GM19043 (cell line): Measurements from ENCODE around the gene GNB1.

Experiments used
- ATAC-seq: cut with Tn5 transposase; IDR thresholded peaks from one replicate; pipeline ENCODE4 v1.9.1; 2021; ENCODE audit warnings: low read depth; ENCODE audit not compliant: unreplicated experiment

Gene GNB1

GRCh38 chr1:1768249-1768992 is 122.5 kb downstream of the GNB1 start:
- no peak for ATAC-seq

- ATAC-seq, result no peak
Measured at GRCh38 chr1:1764876-1765470, 125.9 kb downstream of the GNB1 start.

- no peak for ATAC-seq
Measured at GRCh38 chr1:1763657-1764621, 126.9 kb downstream of the GNB1 start.

GRCh38 chr1:1761504-1762376 is 129.1 kb downstream of the GNB1 start:
- ATAC-seq, result no peak

GRCh38 chr1:1760715-1761114 is 130.2 kb downstream of the GNB1 start:
- no peak for ATAC-seq

GRCh38 chr1:1760345-1760650 is 130.6 kb downstream of the GNB1 start:
- no peak for ATAC-seq

GRCh38 chr1:1759456-1760344 is 131.2 kb downstream of the GNB1 start:
- ATAC-seq, result no peak

GRCh38 chr1:1758692-1759455 is 132.0 kb downstream of the GNB1 start:
- no peak for ATAC-seq

GRCh38 chr1:1758059-1758621 is 132.7 kb downstream of the GNB1 start:
- no peak for ATAC-seq

GRCh38 chr1:1757422-1758058 is 133.3 kb downstream of the GNB1 start:
- ATAC-seq, result no peak

- no peak for ATAC-seq
Measured at GRCh38 chr1:1756661-1757421, 134.0 kb downstream of the GNB1 start.

- ATAC-seq, result no peak
Measured at GRCh38 chr1:1755852-1756251, 135.0 kb downstream of the GNB1 start.

GRCh38 chr1:1755426-1755825 is 135.5 kb downstream of the GNB1 start:
- no peak for ATAC-seq

- no peak for ATAC-seq
Measured at GRCh38 chr1:1754051-1754815, 136.7 kb downstream of the GNB1 start.

- no peak for ATAC-seq
Measured at GRCh38 chr1:1753607-1754005, 137.3 kb downstream of the GNB1 start.
